ENCODE results near the gene TMEM234.
A peak's percentile ranks its signal among the peaks of the same experiment; 100 is the strongest.

TMEM234 gene

DNA sequence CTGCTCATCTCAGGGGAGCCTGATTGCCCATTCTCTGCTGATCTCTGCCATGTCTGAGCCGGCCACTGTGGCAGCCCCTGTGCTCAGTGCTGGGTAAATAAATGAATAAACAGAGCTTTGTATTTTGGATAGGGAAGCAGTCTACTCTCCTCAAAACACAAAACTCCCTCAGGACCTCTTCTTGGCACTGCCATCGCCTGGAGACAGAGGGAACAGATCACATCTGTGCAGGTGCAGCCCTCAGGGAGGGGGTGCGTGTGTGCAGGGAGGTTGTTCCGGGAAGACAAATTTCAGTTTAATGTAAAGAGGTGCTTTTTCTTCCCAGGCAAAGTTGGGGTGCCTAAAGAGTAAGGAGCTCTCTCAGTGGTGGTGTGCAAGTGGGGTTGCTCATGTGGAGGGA lies 17.2 kb upstream of the TMEM234 start:
- peak; percentile 88 for DNase-seq

DNA sequence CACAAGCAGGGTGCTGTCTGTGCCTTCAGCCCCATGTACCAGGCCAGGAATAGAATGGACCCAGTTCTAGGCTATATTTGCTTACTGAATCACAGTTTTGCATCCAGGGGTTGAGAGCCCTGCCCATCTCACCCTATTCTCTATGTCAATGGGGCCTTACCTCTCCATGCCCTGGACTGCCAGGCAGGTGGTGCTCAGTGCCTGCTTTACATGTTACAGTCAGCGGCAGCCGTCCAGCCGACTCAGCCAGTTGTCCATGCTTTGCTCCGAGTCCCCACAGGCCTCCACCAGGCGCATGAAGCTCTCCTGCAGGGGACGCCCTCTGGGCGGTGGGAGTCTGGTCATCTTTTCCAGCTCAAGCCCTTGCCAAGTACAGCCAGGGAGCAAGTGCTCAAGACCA lies 12.6 kb upstream of the TMEM234 start:
- no peak for DNase-seq

DNA sequence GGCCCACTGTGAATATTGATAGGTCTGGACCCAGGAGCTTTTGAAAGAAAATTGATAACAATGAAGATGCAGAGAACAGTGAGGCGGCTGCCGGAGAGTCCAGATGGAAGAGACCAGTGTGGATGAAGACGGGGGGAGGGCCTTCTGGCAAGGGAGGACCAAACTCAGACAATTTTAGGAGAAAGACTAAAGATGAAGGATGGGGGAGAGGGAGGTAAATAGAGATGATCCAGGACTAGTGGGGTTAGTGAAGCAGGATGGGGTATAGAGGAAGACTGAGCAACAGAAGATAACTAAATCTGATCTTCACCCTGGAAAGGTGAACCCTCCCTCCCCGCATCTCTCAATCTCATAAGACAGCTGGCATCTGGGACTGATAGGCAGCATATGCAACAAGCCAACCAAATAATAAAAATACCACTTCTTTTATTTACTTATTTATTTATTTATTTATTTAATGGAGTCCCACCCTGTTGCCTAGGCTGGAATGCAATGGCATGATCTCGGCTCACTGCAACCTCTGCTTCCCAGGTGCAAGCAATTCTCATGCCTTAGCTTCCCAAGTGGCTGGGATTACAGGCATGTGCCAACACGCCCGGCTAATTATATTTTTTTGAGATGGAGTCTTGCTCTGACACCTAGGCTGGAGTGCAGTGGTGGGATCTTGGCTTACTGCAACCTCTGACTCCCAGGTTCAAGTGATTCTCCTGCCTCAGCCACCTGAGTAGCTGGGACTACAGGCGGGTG lies 10.6 kb upstream of the TMEM234 start:
- DNase-seq = peak; percentile 81

DNA sequence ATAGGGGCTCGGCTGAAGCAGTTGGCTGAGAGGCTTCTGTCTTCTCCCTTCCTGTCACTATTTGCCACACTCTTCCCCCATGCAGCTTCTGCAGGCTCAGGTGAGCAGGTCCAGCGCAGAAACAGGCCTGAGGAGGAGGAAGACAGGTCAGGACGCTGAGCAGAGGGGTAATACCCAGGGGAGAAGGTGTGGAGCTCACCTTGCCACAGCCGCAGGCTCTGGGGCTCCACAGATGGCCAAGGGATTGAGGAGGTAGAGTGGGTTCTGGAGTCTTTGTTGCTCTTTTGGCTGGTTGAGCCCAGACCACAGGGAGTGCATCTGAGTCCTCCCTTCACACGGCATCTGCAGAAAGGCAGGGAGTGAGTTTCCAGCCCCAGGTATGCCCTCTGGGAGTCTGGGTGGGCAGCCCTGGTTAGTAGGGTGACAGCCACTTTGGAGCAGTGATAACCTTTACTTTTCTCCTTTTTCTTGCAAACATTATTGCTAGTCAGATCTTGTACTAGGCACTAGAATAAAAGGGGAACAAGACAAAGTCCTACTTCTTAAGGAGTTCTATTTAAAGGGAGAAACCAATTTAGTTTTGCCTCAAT lies 9.8 kb upstream of the TMEM234 start:
- DNase-seq = no peak

DNA sequence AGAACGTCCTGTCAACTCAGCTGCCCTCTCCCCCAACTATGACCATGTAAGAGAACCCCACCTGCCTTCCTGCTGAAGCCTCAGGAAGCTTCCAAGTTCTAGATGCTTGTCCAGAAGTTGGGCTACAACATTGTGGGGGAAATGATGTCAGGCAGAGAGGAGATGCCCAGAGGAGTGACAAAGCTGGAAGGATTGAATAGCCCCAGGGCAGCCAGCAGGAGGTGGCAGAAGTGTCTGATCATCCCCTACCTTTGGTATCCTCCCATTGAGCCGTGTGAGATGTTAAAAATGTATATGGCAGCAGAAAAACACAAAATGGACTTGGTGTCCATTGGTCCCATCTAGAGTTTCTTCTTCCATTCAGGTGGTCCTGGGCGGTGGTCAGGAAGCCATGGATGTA lies 6.6 kb upstream of the TMEM234 start:
- DNase-seq = no peak

DNA sequence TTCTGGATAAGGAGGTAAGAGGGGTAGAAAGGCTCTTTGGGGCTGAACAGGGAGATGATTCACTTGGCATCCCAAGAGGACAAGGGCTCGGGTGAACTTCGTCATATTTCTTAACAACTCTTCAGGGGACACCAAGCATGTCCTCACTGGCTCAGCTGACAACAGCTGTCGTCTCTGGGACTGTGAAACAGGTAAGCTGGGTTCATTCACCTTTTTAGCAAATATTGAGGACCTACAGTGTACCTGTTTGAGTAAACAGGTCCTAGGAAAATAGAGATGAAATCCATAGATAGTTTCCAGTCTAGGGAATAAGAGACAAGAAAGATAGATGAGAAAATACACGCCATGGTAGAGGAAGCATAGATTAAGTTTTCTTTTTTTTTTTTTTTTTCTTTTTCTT lies 2.1 kb upstream of the TMEM234 start:
- no peak for DNase-seq

DNA sequence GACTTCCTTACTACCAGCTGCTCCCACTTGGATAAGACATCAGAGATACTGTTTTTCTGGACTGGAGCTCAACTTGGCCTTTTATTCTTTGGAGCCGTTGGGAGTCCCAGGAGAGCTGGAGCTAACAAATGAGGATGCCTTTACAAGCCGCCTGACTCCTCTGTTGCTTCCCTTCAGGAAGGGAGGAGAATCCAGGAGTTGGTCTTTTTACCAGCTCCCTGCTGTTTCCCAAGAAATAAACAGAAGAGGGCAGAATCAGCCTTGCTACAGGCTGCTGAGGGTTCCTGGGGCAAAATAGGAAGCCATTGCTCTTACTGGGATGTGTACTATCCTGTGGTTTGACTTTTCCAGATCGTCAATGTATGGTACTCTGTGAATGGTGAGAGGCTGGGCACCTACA lies 1.5 kb upstream of the TMEM234 start:
- no peak for DNase-seq

DNA sequence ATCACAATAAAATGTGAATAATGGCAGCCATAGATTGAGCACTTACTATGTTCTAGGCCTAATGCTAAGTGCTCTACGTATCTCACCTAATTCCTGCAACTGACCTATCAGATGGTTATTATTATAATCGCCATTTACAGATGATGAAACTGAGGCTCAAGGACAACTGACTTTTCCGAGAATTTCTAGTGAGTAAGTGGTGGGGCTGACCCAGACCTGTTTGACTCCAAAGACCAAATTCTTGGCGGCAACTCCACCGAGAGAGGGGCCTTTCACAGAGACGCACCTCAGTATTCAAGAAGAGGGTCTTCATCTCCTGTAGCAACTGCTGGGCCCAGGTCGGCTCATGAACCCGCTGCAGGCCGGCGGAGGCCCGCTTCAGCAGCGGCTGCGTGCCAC lies 573 bp downstream of the TMEM234 start:
- no peak for DNase-seq

DNA sequence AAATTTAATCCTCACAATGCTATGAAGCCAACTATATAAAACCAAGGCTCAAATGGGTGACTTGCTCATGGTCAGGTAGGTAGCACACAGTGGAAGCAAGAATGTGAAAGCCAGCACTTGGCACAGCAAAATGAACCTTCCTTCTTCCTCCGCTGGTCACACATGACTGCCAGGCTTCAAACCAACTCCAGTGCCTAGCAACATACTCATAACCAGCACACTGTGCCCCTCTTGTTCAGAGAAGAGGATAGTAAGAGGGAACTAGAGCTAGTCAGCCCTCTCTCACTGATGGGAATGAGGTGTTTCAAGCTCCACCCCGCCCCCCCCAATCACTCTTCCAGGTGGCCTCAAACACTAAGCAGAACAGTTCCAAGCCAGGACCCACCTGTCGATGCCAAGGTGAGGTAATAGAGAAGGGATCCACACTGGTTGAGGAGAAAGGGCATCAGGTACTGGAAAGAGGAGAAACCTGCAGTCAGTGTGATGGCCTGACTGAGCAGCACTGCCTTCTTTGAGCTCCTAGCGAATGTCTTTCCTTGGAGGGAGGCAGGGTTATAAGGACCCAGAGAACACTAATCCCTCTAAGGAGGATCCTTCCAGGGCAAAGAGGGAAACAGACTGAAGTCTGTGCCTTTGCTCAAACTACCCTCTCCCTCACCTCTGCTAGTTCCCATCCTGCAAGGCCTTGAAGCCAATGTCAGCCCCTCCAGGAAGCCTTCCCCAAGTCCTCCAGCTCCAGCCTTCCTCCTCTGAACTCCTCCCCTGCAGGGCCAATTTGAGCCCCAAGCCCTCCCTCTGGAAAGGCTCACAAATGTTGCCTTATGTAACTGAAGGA lies 1.2 kb downstream of the TMEM234 start:
- DNase-seq = no peak

DNA sequence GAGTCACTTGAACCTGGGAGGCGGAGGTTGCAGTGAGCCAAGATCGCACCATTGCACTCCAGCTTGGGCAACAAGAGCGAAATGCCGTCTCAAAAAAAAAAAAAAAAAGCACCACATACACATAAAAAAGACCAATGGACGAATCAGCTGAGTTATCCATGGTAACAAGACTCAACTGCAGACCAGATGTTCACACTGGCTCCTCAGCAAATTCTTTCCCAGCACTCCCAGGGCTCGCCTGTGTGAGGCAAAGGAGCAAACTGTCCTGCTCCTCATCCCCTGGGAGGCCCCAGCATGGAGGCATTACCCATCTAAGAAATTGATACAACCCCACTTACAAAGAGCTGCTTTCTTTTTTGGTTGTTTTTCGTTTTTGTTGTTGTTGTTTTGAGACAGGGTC lies 3.1 kb downstream of the TMEM234 start:
- no peak for DNase-seq

DNA sequence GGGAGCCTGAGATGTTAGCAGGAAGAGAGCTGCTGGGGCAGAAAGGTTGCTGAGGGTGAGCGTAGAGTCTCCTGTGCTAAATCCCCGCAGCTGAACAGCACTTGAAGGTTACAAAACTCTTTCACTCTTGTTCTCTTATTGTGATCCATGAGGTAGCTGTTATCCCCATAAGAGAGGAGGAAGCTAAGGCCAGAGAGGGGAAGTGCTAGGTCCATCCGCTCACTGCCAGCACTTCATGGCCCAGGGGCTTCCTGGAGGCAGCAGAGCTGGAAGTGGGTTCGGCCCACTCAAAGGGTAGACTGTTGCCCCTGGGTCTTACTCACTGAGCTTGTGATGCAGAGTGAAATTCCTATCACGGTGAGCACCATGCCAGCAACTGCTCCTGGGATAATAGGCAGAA lies 5.6 kb downstream of the TMEM234 start:
- DNase-seq = no peak

DNA sequence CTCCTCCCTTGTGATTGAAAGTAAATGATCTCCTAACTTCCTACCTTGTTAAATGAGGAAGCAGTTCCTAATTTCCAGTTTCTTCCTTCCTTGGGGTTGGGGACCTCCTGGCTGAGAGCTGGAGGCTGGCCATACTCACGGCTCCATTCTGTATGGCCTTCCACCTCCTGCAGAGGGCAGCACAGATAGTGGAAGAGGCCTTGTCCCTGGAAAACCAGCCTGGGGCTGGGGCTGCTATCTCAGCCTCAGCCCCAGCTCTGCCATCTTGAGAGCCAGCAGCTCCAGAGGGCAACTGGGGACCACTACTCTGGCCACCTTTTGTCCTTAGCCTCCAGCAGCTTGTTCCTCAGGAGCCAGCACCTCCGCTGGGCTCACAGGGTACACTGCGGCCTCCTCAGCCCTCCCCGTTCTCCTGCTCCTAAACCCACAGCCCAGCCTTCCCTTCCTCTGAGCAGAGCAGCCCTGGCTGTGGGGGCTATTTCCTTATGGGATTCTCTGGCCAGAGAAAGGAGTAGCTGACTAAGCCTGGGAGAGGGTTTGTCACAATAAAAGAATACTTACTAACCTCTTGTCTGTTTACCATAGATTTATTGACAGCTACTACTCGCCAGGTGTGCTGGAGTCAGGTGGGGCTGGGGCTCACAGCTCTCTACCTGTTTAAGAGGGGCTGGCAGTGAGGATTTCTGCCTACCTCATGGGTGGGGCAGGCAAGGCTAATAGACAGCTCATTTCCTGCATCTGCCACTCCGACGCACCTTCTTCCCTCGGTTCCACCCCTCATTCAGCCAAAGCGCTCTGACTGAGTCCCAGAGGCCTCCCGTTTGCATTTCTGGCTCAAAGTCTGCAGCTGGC lies 6.3 kb downstream of the TMEM234 start:
- DNase-seq = peak; percentile 36

DNA sequence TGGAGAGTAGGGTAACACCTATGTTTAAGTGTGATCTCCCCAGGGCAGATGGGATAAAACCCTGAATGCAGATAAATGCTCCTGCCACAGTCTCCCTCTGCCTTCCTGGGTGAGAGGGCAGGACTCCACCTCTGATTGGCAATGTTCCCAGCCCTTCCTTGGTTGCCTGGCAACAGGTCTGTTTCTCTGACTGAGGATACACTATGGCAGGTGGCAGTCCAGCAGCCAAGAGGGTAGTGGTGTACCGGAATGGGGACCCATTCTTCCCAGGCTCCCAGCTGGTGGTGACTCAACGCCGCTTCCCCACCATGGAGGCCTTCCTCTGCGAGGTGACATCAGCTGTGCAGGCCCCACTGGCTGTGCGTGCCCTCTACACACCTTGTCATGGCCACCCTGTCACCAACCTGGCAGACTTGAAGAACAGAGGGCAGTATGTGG lies 13.2 kb downstream of the TMEM234 start, which contains the start of gene DCDC2B:
Gene DCDC2B, plus strand, starts transcription at position 199 of the 438 bp plus-strand sequence. Its CDS starts 5 bp downstream, at position 204.
- DNase-seq = peak; percentile 97

DNA sequence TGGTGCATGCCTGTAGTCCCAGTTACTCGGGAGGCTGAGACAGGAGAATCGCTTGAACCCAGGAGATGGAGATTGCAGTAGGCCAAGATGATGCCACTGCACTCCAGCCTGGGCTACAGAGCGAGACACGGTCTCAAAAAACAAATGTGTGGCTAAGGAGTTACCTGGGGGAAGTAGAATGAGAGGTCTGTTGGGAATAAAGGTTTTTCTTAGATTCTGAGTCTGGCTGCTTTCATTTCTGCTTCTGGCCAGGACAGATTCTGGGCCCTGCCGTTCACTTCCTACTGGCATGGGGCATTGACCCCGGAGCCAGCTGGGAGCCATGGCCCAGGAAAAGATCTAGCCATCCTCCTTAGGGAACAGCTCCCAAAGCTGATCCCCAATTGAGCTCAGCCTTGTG lies 13.7 kb downstream of the TMEM234 start:
- no peak for DNase-seq

DNA sequence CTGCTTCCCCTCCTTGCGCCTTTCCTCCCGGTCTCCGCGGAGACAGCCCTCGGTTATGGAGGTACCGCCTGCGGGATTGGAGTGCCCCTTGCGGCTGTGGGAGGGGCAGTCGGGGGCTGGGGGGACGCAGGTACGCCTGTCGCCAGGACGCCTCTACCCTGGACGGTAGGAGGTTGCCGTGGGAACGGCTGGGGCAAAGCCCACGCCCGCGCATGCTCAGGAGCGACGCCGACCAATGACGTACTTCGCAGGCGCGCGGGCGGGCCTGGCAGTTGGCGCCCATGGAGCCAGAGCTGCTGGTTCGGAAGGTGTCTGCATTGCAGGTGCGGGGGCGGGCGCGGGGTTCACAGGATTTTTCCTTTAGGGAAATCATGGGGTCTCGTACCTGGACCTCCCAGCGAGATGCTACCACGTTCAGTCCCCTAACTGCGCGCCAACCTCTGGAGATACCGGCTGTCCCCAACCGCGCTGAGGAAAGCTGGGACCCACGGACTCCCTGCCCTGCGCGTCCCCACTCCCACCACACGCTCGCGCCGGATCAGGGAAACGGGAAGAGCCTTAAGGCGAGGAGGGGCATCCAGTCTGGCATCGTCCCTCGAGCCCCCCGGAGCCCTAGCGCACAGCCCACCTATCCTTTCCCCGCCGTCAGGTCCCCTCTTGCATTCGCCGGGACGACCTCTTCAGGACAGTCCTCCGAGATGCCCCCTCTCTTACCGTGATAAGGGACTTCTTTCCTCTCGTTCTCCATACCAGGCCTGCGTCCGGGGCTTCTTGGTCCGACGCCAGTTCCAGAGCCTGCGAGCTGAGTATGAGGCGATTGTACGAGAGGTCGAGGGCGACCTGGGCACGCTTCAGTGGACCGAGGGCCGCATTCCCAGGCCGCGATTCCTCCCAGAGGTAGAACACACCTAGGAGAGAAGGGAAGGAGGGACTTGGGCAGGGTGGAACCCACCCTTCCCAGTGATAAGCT lies 16.5 kb downstream of the TMEM234 start, which contains the start of gene IQCC:
Gene IQCC, plus strand, starts transcription at position 271 of the 970 bp plus-strand sequence. Its CDS starts 11 bp downstream, at position 282.
- DNase-seq = peak; percentile 91

DNA sequence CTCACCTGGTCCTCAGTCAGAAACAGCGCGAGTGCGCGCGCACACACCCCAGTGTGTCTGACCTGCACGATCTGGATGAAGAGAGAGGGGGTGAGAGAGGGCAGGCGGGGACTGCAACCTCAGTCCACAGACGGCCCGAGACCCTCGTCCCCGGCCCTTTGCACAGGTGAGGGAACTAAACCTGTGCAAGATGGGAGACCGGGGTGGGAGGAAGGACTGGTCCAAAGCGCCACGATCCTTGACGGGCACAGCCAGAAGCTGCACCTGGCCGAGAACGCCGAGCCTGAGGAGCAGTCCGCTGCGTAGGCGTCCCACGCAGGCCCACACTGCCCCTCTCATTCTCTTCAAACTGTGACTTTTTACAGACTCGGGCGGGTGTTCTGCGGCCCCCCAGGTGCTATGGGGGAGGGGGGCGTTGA lies 17.2 kb downstream of the TMEM234 start:
- no peak for DNase-seq

DNA sequence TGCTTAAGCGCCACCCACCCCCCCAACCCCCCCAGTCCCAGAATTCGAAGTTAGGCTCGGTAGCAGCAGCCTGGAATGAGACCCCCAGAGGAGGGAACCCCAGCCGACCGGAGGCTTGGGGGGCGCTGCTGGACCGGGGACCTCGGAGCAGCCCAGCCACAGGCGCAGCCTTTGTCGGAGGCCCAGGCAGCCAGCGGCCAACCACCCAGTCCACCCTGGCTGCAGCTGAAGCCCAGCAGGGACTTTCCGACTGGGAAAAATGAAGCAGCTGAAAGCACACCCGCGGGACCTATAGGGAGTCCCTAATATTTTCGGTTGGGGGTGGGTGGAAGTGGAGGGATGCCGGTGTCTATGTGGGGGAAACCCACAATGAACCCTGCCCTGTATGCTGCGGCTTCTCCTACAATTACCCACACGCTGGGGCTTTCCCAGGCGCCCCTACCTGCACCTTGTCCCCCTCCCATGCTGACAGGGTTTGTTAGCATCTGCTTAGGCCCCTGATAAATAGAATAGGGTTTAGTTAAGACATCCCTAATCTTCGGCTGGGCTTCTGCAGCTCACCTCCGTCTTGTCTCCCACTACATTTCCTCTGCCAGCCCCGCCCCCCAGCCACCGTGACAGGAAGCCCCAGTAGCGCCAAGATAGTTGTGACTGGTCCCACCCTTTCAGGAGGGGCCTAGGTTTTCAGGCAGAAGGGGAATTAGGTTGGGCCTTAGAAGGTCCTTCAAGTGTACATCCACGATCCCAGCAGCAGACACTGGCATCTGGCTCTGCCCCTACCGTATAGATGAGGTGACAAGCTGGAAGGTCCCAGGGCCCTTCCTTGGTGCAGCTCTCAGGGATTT lies 20.9 kb downstream of the TMEM234 start:
- DNase-seq = no peak

DNA sequence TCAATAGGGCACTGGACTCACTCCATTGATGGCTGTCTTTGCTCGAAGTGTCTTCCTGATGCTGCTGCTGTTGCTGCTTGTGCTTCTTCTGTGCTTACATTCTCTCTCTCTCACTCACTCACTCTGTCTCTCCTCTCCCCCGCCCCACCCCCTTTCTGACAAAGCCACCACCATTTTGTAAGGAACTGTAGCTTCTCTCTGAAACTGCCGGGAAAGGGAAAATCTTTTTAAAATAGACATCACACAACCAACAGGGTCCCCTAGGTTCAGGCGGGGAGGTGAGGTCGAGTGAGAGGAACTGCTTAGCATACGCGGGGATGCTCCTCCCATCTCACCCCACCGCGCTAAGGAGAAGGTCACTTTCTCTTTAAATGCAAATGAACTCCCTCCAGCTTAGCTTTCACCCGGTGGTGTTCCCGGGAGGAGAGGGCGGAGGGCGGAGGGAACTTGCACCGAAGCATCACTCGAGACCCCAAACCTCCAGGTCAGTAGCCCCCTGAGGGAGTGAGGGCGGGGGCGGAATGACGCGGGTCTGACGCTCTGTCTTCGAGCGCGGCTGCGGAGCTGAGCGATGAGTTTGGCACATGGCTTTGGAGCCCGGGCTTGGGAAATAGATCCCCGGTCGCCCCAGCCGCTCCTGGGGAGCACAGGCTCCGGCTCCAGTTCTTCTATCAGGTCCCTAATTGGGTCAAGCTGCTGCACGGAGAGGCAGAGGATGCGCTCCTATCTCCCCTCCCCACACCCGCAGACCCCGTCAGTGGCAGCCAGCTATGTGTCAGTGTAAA lies 21.7 kb downstream of the TMEM234 start, which contains the start of gene CCDC28B:
Gene CCDC28B, plus strand, starts transcription at position 370 of the 785 bp plus-strand sequence. CDS start 1,341 bp downstream, outside the sequence.
- peak; percentile 70 for DNase-seq

DNA sequence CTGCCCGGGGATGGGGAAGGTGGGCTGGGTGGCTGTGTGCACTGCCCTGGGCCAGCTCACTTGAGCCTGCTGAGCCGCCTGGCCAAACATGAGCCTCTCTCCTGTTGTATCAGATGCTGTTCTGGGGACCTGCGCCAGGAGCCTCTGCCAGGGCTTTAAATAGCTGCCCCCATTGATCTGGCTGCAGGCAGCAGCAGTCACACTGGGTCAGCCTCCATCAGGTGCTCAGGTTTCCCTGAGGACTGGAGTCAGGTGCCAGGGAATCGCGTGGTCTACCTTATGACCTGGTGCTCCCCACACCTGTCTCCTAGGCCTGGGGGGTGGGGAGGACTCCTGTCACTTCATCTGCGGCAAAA lies 22.5 kb downstream of the TMEM234 start:
- peak; percentile 56 for DNase-seq
